Measurements from ENCODE around the gene HOXB13.

The HOXB13 gene

GRCh38 chr17:48704361-48705248 is 23.9 kb downstream of the HOXB13 start:
- no peak for DNase-seq (ENCODE audit: low read depth)

DNA sequence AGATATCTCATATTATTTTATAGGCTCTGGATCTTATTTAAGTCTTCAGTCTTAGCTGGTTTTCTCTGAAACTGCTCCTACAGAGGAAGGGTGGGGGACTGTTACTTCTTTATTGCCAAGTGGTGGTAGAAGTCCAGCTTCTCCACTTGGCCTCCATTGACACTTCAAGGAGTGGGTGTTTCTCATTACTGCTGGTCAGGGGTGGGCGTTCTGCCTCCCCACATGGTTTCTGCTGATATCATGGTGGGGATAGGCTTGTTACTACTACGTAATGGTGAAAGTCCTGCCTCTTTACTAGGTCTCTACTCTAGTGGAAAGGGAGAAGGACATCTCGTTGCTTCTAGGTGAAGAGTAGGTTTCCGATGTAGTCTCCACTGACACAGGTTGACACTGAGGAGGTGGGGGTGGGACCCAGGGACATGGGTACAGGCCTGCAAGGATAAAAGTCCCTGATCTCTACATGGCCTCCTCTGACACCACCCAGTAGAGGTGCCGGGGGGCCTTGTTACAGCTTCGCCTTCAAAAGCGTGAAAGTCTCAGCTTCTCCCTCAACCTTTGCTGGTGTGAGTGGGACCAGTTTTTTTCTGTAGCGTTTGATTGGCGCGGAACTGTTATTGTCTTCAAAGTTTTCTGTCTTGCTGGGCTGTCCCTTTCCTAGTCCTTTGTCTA is 26.6 kb downstream of the HOXB13 start:
- no peak for DNase-seq (ENCODE audit: low read depth)

DNA sequence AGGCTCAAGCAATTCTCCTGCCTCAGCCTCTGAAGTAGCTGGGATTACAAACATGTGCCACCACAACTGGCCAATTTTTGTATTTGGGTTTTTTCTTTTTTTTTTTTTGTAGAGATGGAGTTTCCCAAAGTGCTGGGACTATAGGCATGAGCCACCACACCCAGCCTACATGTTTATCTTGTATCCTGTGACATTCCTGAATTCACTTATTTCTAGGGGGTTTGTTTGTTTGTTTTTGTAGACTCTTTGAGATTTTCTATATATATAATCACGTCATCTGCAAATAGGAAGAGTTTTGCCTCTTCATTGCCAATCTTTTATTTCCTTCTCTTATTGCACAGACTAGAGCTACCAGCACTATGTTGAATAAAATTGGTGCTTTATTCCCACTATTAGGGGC is 35.4 kb downstream of the HOXB13 start:
- no peak for DNase-seq (ENCODE audit: low read depth)

DNA sequence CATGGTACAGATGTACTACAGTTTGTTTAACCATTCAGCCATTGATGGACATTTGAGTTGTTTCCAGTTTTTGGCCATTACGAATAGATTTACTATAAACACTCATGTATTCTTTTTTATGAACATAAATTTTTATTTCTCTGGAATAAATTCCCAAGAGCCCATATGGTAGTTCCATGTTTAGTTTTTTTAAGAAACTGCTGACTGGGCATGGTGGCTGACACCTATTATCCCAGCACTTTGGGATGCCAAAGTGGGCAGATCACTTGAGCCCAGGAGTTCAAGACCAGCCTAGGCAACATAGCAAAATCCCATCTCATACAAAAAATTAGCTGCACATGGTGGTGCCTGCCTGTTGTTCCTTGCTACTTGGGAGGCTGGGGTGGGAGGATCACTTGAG is 36.5 kb downstream of the HOXB13 start:
- no peak for DNase-seq (ENCODE audit: low read depth)

GRCh38 chr17:48690655-48691054 is 37.9 kb downstream of the HOXB13 start:
- no peak for DNase-seq (ENCODE audit: low read depth)

DNA sequence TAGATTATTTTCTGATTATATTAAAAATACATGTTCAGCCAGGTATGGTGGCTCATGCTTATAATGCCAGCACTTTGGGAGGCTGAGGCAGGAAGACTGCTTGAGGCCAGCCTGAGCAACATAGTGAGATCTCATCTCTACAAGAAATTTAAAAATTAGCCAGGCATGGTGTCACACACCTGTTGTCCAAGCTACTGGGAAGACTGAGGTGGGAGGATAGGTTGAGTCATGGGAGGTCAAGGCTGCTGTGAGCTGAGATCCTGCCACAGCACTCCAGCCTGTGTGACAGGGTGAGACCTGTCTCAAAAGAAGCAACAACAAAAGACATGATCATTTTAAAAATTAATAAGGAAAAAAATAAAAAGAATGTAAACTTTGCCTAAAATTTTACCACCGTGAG is 46.9 kb downstream of the HOXB13 start:
- no peak for DNase-seq (ENCODE audit: low read depth)

DNA sequence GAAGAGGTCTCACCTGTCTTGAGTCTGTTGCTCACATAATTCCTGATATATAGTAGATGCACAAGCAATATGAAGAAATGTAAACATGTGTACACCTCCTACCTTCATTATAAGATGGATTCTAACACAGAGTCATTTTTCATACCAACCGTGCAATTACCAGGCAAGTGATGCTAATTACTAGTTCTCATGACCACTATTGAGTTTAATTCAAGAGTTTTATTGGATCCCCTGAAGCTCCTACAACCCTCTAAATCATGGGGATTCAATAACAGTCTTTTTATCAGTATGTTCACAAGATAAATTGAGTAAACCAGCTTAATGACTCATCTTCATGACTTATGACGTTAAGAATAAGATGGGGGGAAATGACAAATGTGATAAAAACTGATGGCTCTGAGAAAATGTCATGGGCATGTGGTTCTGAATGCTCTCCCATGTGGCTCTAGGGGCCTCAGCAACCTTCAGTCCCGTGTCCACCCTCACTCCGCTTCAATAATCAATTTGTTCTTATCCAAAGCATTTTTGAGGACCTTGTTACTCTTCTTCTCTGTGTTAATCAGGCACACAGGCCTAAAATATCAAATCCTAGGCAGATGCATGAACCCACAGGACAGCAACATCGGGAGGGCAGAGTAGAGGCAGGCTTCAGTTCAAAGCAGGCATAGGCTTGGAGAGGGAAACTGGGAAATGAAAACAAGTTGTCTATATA is 49.0 kb downstream of the HOXB13 start:
- DNase-seq (ENCODE audit: low read depth): no peak

- peak; percentile 52 for DNase-seq (ENCODE audit: low read depth)
Measured at GRCh38 chr17:48678141-48678971, 50.2 kb downstream of the HOXB13 start.

DNA sequence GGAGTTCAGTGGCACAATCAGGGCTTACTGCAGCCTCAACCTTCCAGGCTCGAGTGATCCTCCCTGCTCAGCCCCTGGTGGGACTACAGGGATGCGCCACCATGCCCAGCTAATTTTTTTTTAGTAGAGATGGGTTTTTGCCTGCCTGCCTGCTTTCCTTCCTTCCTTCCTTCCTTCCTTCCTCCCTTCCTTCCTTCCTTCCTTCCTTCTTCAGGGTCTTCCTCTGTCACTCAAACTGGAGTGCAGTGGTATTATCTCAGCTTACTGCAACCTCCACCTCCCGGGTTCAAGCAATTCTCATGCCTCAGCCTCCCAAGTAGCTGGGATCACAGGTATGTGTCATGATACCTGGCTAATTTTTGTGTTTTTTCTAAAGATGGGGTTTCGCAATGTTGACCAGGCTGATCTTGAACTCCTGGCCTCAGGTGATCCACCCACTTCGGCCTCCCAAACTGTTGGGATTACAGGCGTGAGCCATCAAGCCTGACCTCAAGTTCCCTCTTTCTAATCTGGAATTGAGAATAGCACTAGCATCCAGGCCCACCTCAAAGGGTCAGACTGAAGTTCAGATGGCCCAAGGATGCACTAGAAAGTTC is 51.5 kb downstream of the HOXB13 start:
- DNase-seq (ENCODE audit: low read depth): no peak
